K562 (cell line): ENCODE data around the gene EP300. TPM values are rescaled to one million over a fixed set of nuclear protein-coding genes. Genes with fewer than 3 reads are reported as not detected.

Experiments
- CSDE1 ChIP-seq, 2 experiments: fragments of 450-650 bp; IDR thresholded peaks; 2 replicates each; pipeline ENCODE4 v1.6.1; 2016; ENCODE audit warnings: mild to moderate bottlenecking in 1 of 2
- GABPB1 ChIP-seq: sonication (generic); formaldehyde crosslinking; IDR thresholded peaks from 2 replicates; pipeline ENCODE4 v1.8.0; 2022; ENCODE audit warnings: mild to moderate bottlenecking, missing genetic modification reagents
- HDAC1 ChIP-seq, 2 experiments: fragments of 450-650 bp; IDR thresholded peaks; 2 replicates each; pipeline ENCODE4 v1.6.1; 2016 to 2017; ENCODE audit warnings: inconsistent platforms in 1 of 2, mild to moderate bottlenecking in 1 of 2, moderate library complexity in 1 of 2
- NEUROD1 ChIP-seq: fragments of 150-350 bp; IDR thresholded peaks from 2 replicates; pipeline ENCODE4 v1.6.1; 2014; ENCODE audit warnings: borderline replicate concordance, low read length, low read depth; ENCODE audit not compliant: partially characterized antibody
- NR0B1 ChIP-seq: fragments of 450-650 bp; IDR thresholded peaks from one replicate; pipeline ENCODE4 v1.6.1; 2018; ENCODE audit warnings: mild to moderate bottlenecking, moderate library complexity; ENCODE audit not compliant: partially characterized antibody
- POU5F1 ChIP-seq: fragments of 150-350 bp; IDR thresholded peaks from 2 replicates; pipeline ENCODE4 v1.6.1; 2014; ENCODE audit warnings: borderline replicate concordance, low read length, low read depth, mild to moderate bottlenecking; ENCODE audit not compliant: partially characterized antibody
- PTBP1 ChIP-seq: fragments of 200-400 bp; formaldehyde crosslinking; IDR thresholded peaks from 2 replicates; pipeline ENCODE4 v1.6.1; 2017; ENCODE audit warnings: low read depth, low read length
- RBFOX2 ChIP-seq: fragments of 200-400 bp; formaldehyde crosslinking; IDR thresholded peaks from 2 replicates; pipeline ENCODE4 v1.6.1; 2017; ENCODE audit warnings: low read depth, mild to moderate bottlenecking, low read length, moderate library complexity
- TEAD4 ChIP-seq, 2 experiments: sonication (generic) in 1 of 2; formaldehyde crosslinking in 1 of 2; IDR thresholded peaks; 2 replicates each; pipeline versions ENCODE4 v1.6.1 to v1.8.0; 2012 to 2022; ENCODE audit warnings: borderline replicate concordance in 1 of 2, inconsistent platforms in 1 of 2, low read length in 1 of 2, mild to moderate bottlenecking in 1 of 2, missing genetic modification reagents in 1 of 2
- TFAP4 ChIP-seq: sonication (generic); formaldehyde crosslinking; IDR thresholded peaks from 2 replicates; pipeline ENCODE4 v1.8.0; 2022; ENCODE audit warnings: missing genetic modification reagents, mild to moderate bottlenecking, moderate library complexity, borderline replicate concordance
- ZBED1 ChIP-seq: IDR thresholded peaks from 2 replicates; pipeline ENCODE4 v1.6.1; 2014
- ZBTB40 ChIP-seq, 2 experiments: fragments of 450-650 bp in 1 of 2; sonication (generic) in 1 of 2; formaldehyde crosslinking in 1 of 2; IDR thresholded peaks; 2 replicates each; pipeline versions ENCODE4 v1.7.1 to v1.9.0; 2016 to 2022; ENCODE audit warnings: inconsistent platforms in 1 of 2, mild to moderate bottlenecking in 1 of 2, missing genetic modification reagents in 1 of 2
- ZBTB8A ChIP-seq: fragments of 450-650 bp; IDR thresholded peaks from 2 replicates; pipeline ENCODE4 v1.6.1; 2018; ENCODE audit warnings: mild to moderate bottlenecking, moderate library complexity; ENCODE audit not compliant: partially characterized antibody
- polyA plus RNA-seq, 8 experiments: library from polyadenylated mRNA; depleted of rRNA in 4 of 8; stranded (reverse) in 5 of 8; unstranded in 3 of 8; fragments of >200 nt; fragmentation: Nextera tagmentation in 2 of 8; fragmentation: Illumina TruSeq in 1 of 8; extraction: Ambion mirVana in 2 of 8; extraction: Trizol in 1 of 8; gene quantifications; 2 replicates each; pipeline versions ENCODE4 v1.2.1 to v1.2.3, GENCODE V29; 2011 to 2014; ENCODE audit warnings: inconsistent platforms in 1 of 8, missing spikeins in 1 of 8
- total RNA-seq, 7 experiments: library from RNA; depleted of rRNA in 6 of 7; stranded (reverse); fragments of >200 nt in 6 of 7; fragmentation: Illumina TruSeq in 2 of 7; extraction: Trizol in 2 of 7; gene quantifications; 2 replicates each; pipeline versions ENCODE4 v1.2.1 to v1.2.3, GENCODE V29; 2011 to 2021; ENCODE audit warnings: low replicate concordance in 1 of 7

The EP300 gene
- total and polyA plus RNA-seq, 9 of the 15 experiments (the other 6 are each of a cell fraction or from before 2014, with no cell fraction given), result 2.2 to 28.6 (median 10.9) TPM

DNA sequence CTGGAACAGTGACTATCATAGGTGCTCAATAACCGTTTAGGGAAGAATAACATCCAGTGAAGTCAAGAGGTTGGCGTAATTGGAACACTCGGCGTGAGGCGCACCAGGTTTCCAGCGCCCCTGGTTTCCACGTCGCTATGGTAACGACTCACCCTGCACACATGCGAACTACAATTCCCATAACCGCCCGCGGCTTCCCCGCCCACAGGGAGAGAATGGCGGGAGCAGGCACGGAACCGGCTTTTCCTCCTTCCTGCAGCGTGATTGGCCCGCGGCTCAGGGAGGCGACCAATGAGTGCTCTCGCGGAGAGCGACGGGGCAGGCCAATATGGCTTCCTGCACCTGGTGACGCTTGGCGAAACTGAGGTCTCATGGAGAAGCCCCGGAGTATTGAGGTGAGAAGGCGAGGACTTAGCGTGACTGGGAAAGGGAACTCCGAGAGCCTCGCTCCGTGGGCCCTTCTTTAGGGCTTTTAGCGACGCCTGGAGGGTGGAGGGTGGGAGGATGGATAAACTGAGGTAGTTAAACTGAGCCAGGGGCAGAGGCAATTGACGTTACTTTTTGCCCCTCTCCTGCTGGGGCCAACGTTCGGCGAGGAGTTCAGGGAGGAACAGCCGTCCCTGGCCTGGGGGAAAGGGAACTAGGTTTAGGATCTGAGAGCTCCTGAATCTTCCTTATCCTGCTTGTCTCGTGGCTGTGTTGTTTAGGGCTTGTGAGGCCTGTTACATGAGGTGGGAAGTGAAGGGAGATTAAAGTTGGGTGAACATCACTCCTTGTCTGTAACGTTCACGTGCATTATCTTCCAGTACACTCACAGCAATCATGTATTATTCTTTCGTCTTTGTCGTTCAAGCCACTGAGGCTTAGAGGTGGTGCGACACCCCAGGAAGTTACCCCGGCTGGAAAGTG is 112.9 kb downstream of the EP300 start, which contains the start of gene L3MBTL2 (continued):
- TF ChIP-seq NR0B1 (no peak), POU5F1 (peak; percentile 18), CSDE1 (IDR thresholded peaks at IDR 0.05) (peak in 1 of 2 experiments; percentile 85; a peak in 2 of 4 replicates), ZBED1 (no peak), HDAC1 (IDR thresholded peaks at IDR 0.05) (peak in 1 of 2 experiments; percentile 83; a peak in 2 of 4 replicates), ZBTB40 (IDR thresholded peaks at IDR 0.05) (peak; percentile 67), ZBTB40 (CRISPR knock-in tag; IDR thresholded peaks at IDR 0.05) (no peak), PTBP1 (no peak), TEAD4 (IDR thresholded peaks at IDR 0.05; ENCODE audit: low read length) (no peak), TEAD4 (CRISPR knock-in tag; IDR thresholded peaks at IDR 0.05; ENCODE audit: borderline replicate concordance) (no peak), GABPB1 (CRISPR knock-in tag) (peak; percentile 56; the same call in 1 of the 2 replicates), ZBTB8A (no peak), TFAP4 (CRISPR knock-in tag) (peak; percentile 75), RBFOX2 (peak; percentile 84), NEUROD1 (peak; percentile 41)
